H9 (cell line): Measurements from ENCODE around the gene OR8D1. TPM values are rescaled to one million over a fixed set of nuclear protein-coding genes. Genes with fewer than 3 reads are reported as not detected.

ENCODE experiments used
- DNase-seq: peaks from one replicate; pipeline ENCODE4 v3.0.0-alpha.2; 2017
- H2AFZ ChIP-seq: one replicate; pipeline ENCODE4 v1.6.1; 2013; ENCODE audit warnings: mild to moderate bottlenecking, low read length, control low read depth, moderate library complexity
- H2AK5ac ChIP-seq: 2 replicates; pipeline ENCODE4 v1.6.1; 2013; ENCODE audit warnings: low read length, control low read depth, mixed read lengths; ENCODE audit not compliant: insufficient read length
- H2BK120ac ChIP-seq: one replicate; pipeline ENCODE4 v1.6.1; 2013; ENCODE audit warnings: low read depth, mild to moderate bottlenecking, low read length, control low read depth, inconsistent platforms; ENCODE audit not compliant: poor library complexity, severe bottlenecking
- H2BK12ac ChIP-seq: 2 replicates; pipeline ENCODE4 v1.6.1; 2013; ENCODE audit warnings: low read length, control low read depth, mixed read lengths, low read depth; ENCODE audit not compliant: insufficient read length
- H2BK15ac ChIP-seq: 2 replicates; pipeline ENCODE4 v1.6.1; 2013; ENCODE audit warnings: low read depth, low read length, control low read depth
- H2BK20ac ChIP-seq: one replicate; pipeline ENCODE4 v1.6.1; 2013; ENCODE audit warnings: low read depth, mild to moderate bottlenecking, low read length, control low read depth, inconsistent platforms; ENCODE audit not compliant: poor library complexity, severe bottlenecking
- H2BK5ac ChIP-seq: 2 replicates; pipeline ENCODE4 v1.6.1; 2013; ENCODE audit warnings: low read length, control low read depth, mixed read lengths; ENCODE audit not compliant: insufficient read length
- H3K14ac ChIP-seq: 2 replicates; pipeline ENCODE4 v1.6.1; 2013; ENCODE audit warnings: low read length, control low read depth; ENCODE audit not compliant: insufficient read depth
- H3K18ac ChIP-seq: 2 replicates; pipeline ENCODE4 v1.6.1; 2013; ENCODE audit warnings: low read depth, mild to moderate bottlenecking, mixed read lengths, low read length, control low read depth; ENCODE audit not compliant: insufficient read length
- H3K23ac ChIP-seq: 2 replicates; pipeline ENCODE4 v1.6.1; 2013; ENCODE audit warnings: low read length, control low read depth, mixed read lengths, low read depth; ENCODE audit not compliant: insufficient read length
- H3K23me2 ChIP-seq: 2 replicates; pipeline ENCODE4 v1.6.1; 2013; ENCODE audit warnings: low read depth, mild to moderate bottlenecking, mixed read lengths, low read length, control low read depth; ENCODE audit not compliant: insufficient read length, poor library complexity, severe bottlenecking
- H3K27ac ChIP-seq: 2 replicates; pipeline ENCODE4 v1.5.1; 2013; ENCODE audit warnings: low read length, control low read depth, mixed read lengths, low read depth; ENCODE audit not compliant: insufficient read length
- H3K27me3 ChIP-seq: 2 replicates; pipeline ENCODE4 v1.6.1; 2013; ENCODE audit warnings: low read length, control low read depth, inconsistent platforms; ENCODE audit not compliant: insufficient read depth
- H3K4ac ChIP-seq: 2 replicates; pipeline ENCODE4 v1.6.1; 2013; ENCODE audit warnings: low read depth, mild to moderate bottlenecking, control low read depth, inconsistent platforms, low read length, moderate library complexity
- H3K4me1 ChIP-seq: 2 replicates; pipeline ENCODE4 v1.6.1; 2013; ENCODE audit warnings: low read length, control low read depth, inconsistent platforms; ENCODE audit not compliant: insufficient read depth
- H3K4me2 ChIP-seq: 2 replicates; pipeline ENCODE4 v1.6.1; 2013; ENCODE audit warnings: low read length, control low read depth, mixed read lengths; ENCODE audit not compliant: insufficient read length, insufficient read depth
- H3K56ac ChIP-seq: 2 replicates; pipeline ENCODE4 v1.6.1; 2013; ENCODE audit warnings: low read depth, mild to moderate bottlenecking, mixed read lengths, low read length, control low read depth; ENCODE audit not compliant: insufficient read length
- H3K79me1 ChIP-seq: 2 replicates; pipeline ENCODE4 v1.6.1; 2013; ENCODE audit warnings: low read depth, mild to moderate bottlenecking, moderate library complexity, low read length, control low read depth, inconsistent platforms; ENCODE audit not compliant: insufficient read depth, poor library complexity, severe bottlenecking
- H3K79me2 ChIP-seq: 2 replicates; pipeline ENCODE4 v1.6.1; 2013; ENCODE audit warnings: low read length, control low read depth, inconsistent platforms; ENCODE audit not compliant: insufficient read depth
- H3K9ac ChIP-seq: 2 replicates; pipeline ENCODE4 v1.6.1; 2013; ENCODE audit warnings: low read length, control low read depth, mixed read lengths; ENCODE audit not compliant: insufficient read length; ENCODE audit errors: extremely low read depth
- H3K9me3 ChIP-seq: one replicate; pipeline ENCODE4 v1.6.1; 2013; ENCODE audit warnings: low read depth, low read length, inconsistent platforms; ENCODE audit not compliant: control insufficient read depth
- H3T11ph ChIP-seq: one replicate; pipeline ENCODE4 v1.6.1; 2013; ENCODE audit warnings: mild to moderate bottlenecking, low read length, control low read depth, inconsistent platforms
- H4K20me1 ChIP-seq: one replicate; pipeline ENCODE4 v1.6.1; 2013; ENCODE audit not compliant: control insufficient read depth, insufficient read length, insufficient read depth
- H4K5ac ChIP-seq: 2 replicates; pipeline ENCODE4 v1.6.1; 2013; ENCODE audit warnings: low read depth, mild to moderate bottlenecking, mixed read lengths, low read length, control low read depth; ENCODE audit not compliant: insufficient read length
- H4K8ac ChIP-seq: replicated peaks from 2 replicates; pipeline ENCODE4 v1.6.1; 2013; ENCODE audit warnings: low read length, control low read depth, mixed read lengths, low read depth; ENCODE audit not compliant: insufficient read length
- H4K91ac ChIP-seq: 2 replicates; pipeline ENCODE4 v1.6.1; 2013; ENCODE audit warnings: low read depth, mild to moderate bottlenecking, moderate library complexity, mixed read lengths, low read length, control low read depth; ENCODE audit not compliant: insufficient read length
- H3K27ac Mint-ChIP-seq, 3 experiments: 2 replicates in 2 of 3; 3 replicates in 1 of 3; pipeline ENCODE4 v1.8.0; 2020 to 2021; ENCODE audit warnings: mixed read lengths in 3 of 3, mild to moderate bottlenecking in 1 of 3, moderate library complexity in 1 of 3
- H3K27me3 Mint-ChIP-seq: 2 replicates; pipeline ENCODE4 v1.8.0; 2021; ENCODE audit warnings: low read depth, mild to moderate bottlenecking, moderate library complexity, mixed read lengths
- H3K36me3 Mint-ChIP-seq, 3 experiments: 2 replicates in 2 of 3; 3 replicates in 1 of 3; pipeline ENCODE4 v1.8.0; 2020 to 2021; ENCODE audit warnings: low read depth in 3 of 3, mixed read lengths in 3 of 3; ENCODE audit not compliant: insufficient read depth in 1 of 3
- H3K4me1 Mint-ChIP-seq, 2 experiments: 2 replicates each; pipeline ENCODE4 v1.8.0; 2020; ENCODE audit warnings: mixed read lengths in 2 of 2
- H3K4me3 Mint-ChIP-seq, 2 experiments: 2 replicates in 1 of 2; 3 replicates in 1 of 2; pipeline ENCODE4 v1.8.0; 2020 to 2021; ENCODE audit warnings: mild to moderate bottlenecking in 2 of 2, mixed read lengths in 2 of 2, moderate library complexity in 1 of 2
- H3K9me3 Mint-ChIP-seq, 2 experiments: 2 replicates in 1 of 2; 3 replicates in 1 of 2; pipeline ENCODE4 v1.8.0; 2020; ENCODE audit warnings: mild to moderate bottlenecking in 2 of 2, mixed read lengths in 2 of 2, moderate library complexity in 1 of 2
- WGBS: extraction: QIAGEN DNeasy Blood & Tissue Kit; methylation state at CpG from one replicate; pipeline ENCODE4 v1.1.7; 2013; ENCODE audit warnings: missing lambda C conversion rate, low lambda C conversion rate, mixed read lengths; ENCODE audit not compliant: insufficient read length; ENCODE audit errors: extremely low coverage; 5-methylcytosine and 5-hydroxymethylcytosine counted together
- total RNA-seq: library from RNA; stranded (reverse); gene quantifications from 2 replicates; pipeline ENCODE4 v1.2.1, GENCODE V29; 2021
- TF ChIP-seq, protein P1 (sequence below): fragments of 200-600 bp; sonication (generic); conservative IDR thresholded peaks from 3 replicates; pipeline ENCODE4 v1.8.0; 2021; ENCODE audit warnings: antibody characterized with exemption, mild to moderate bottlenecking

The OR8D1 gene
- total RNA-seq, 1 experiment from 2014 or later, result not detected

DNA sequence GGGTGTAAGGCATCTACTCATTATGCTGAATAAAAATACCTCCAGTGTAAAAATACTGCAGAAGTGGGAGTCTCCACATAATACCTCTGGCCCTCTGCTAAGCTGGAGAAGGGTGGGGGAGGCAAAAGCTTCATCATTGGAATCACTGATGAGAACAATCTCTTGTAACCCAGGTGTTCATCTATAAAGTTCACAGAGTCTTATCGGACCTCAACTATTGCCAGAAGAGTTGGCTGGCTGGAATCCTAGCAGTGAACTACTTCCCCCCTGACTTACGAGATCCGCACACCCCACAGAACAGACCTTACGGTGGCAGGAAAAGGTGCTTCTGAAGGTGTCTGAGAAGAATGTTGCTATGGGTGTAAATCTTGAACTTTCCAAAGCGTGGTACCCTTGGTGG is 2.5 kb downstream of the OR8D1 start:
- H3K4me1 Mint-ChIP-seq, result no peaks in the 10 kb centered on the region
- no CpG with 5 or more reads among the region's 5 CpGs for WGBS
- Histone ChIP-seq H3K56ac (no peak overlapping the region), H4K91ac (no peak overlapping the region), H4K20me1 (no peaks in the 10 kb centered on the region), H3K23ac (no peak overlapping the region), H4K8ac (no peak overlapping the region), H3K9ac (no peak overlapping the region), H2BK120ac (no peak overlapping the region), H2AFZ (no peak overlapping the region), H2BK5ac (no peak overlapping the region), H3K79me2 (no peaks in the 10 kb centered on the region), H3K14ac (no peak overlapping the region), H3K4me2 (no peak overlapping the region), H3K23me2 (no peaks in the 10 kb centered on the region), H3K27me3 (no peaks in the 10 kb centered on the region), H3T11ph (no peak overlapping the region), H2AK5ac (no peak overlapping the region), H3K4me1 (no peaks in the 10 kb centered on the region), H4K5ac (no peak overlapping the region), H2BK12ac (no peak overlapping the region), H3K27ac (no peak overlapping the region), H3K79me1 (no peaks in the 10 kb centered on the region), H3K4ac (no peak overlapping the region), H3K9me3 (no peaks in the 10 kb centered on the region), H3K18ac (no peak overlapping the region), H2BK15ac (no peak overlapping the region), H2BK20ac (no peak overlapping the region)
- H3K27ac Mint-ChIP-seq, result no peak overlapping the region
- H3K27me3 Mint-ChIP-seq, result no peaks in the 10 kb centered on the region
- no peak overlapping the region for H3K4me3 Mint-ChIP-seq
- DNase-seq, result no peak
- TF ChIP-seq, protein P1, sequence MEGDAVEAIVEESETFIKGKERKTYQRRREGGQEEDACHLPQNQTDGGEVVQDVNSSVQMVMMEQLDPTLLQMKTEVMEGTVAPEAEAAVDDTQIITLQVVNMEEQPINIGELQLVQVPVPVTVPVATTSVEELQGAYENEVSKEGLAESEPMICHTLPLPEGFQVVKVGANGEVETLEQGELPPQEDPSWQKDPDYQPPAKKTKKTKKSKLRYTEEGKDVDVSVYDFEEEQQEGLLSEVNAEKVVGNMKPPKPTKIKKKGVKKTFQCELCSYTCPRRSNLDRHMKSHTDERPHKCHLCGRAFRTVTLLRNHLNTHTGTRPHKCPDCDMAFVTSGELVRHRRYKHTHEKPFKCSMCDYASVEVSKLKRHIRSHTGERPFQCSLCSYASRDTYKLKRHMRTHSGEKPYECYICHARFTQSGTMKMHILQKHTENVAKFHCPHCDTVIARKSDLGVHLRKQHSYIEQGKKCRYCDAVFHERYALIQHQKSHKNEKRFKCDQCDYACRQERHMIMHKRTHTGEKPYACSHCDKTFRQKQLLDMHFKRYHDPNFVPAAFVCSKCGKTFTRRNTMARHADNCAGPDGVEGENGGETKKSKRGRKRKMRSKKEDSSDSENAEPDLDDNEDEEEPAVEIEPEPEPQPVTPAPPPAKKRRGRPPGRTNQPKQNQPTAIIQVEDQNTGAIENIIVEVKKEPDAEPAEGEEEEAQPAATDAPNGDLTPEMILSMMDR, result no peak
- no peaks in the 10 kb centered on the region for H3K36me3 Mint-ChIP-seq
- H3K9me3 Mint-ChIP-seq, result no peaks in the 10 kb centered on the region
